Trophoblast cell (in vitro differentiated cells and primary cell): ENCODE data around the gene EPS8L1.

Experiments
- DNase-seq, 2 donors: peaks; one replicate each; pipeline ENCODE4 v3.0.0-alpha.2; 2016
- H2AFZ ChIP-seq: 2 replicates; pipeline ENCODE4 v1.6.1; 2013; ENCODE audit warnings: low read length, moderate library complexity, mild to moderate bottlenecking; ENCODE audit not compliant: insufficient read depth, poor library complexity
- H2AK5ac ChIP-seq: 2 replicates; pipeline ENCODE4 v1.6.1; 2013; ENCODE audit warnings: mild to moderate bottlenecking, low read length
- H2BK120ac ChIP-seq: 2 replicates; pipeline ENCODE4 v1.6.1; 2013; ENCODE audit warnings: low read length, mild to moderate bottlenecking, moderate library complexity; ENCODE audit not compliant: insufficient read depth, poor library complexity
- H2BK12ac ChIP-seq: 2 replicates; pipeline ENCODE4 v1.6.1; 2013; ENCODE audit warnings: mild to moderate bottlenecking, low read length, moderate library complexity
- H2BK5ac ChIP-seq: 2 replicates; pipeline ENCODE4 v1.6.1; 2013; ENCODE audit warnings: low read length, low read depth, moderate library complexity, mild to moderate bottlenecking; ENCODE audit not compliant: poor library complexity
- H3K14ac ChIP-seq: 2 replicates; pipeline ENCODE4 v1.6.1; 2013; ENCODE audit warnings: mild to moderate bottlenecking, low read length
- H3K18ac ChIP-seq: 2 replicates; pipeline ENCODE4 v1.6.1; 2013; ENCODE audit warnings: mild to moderate bottlenecking, low read length
- H3K23ac ChIP-seq: 2 replicates; pipeline ENCODE4 v1.6.1; 2013; ENCODE audit warnings: low read length
- H3K27ac ChIP-seq: 2 replicates; pipeline ENCODE4 v1.5.1; 2013; ENCODE audit warnings: low read depth, mild to moderate bottlenecking, inconsistent platforms, low read length, moderate library complexity
- H3K27me3 ChIP-seq: 2 replicates; pipeline ENCODE4 v1.6.1; 2013; ENCODE audit warnings: inconsistent platforms, mild to moderate bottlenecking, low read length, moderate library complexity; ENCODE audit not compliant: insufficient read depth
- H3K36me3 ChIP-seq, 2 experiments: 1 replicate in 1 of 2; 2 replicates in 1 of 2; pipeline ENCODE4 v1.6.1; 2013; ENCODE audit warnings: low read length in 2 of 2, mild to moderate bottlenecking in 2 of 2, moderate library complexity in 1 of 2; ENCODE audit not compliant: insufficient read depth in 2 of 2, control insufficient read depth in 1 of 2
- H3K4ac ChIP-seq: 2 replicates; pipeline ENCODE4 v1.6.1; 2013; ENCODE audit warnings: low read depth, mild to moderate bottlenecking, low read length, moderate library complexity
- H3K4me1 ChIP-seq, 2 experiments: 1 replicate in 1 of 2; 2 replicates in 1 of 2; pipeline ENCODE4 v1.6.1; 2013; ENCODE audit warnings: low read length in 2 of 2, mild to moderate bottlenecking in 2 of 2, moderate library complexity in 1 of 2; ENCODE audit not compliant: insufficient read depth in 2 of 2, control insufficient read depth in 1 of 2
- H3K4me2 ChIP-seq: 2 replicates; pipeline ENCODE4 v1.6.1; 2013; ENCODE audit warnings: inconsistent platforms, mild to moderate bottlenecking, low read length, moderate library complexity
- H3K4me3 ChIP-seq: 2 replicates; pipeline ENCODE4 v1.5.1; 2013; ENCODE audit warnings: mild to moderate bottlenecking, low read depth, low read length, inconsistent platforms
- H3K79me1 ChIP-seq: one replicate; pipeline ENCODE4 v1.6.1; 2013; ENCODE audit warnings: low read length
- H3K79me2 ChIP-seq: 2 replicates; pipeline ENCODE4 v1.6.1; 2013; ENCODE audit warnings: low read length, mild to moderate bottlenecking; ENCODE audit not compliant: control insufficient read depth, insufficient read depth, poor library complexity
- H3K9ac ChIP-seq: 2 replicates; pipeline ENCODE4 v1.6.1; 2013; ENCODE audit warnings: mild to moderate bottlenecking, low read length
- H3K9me3 ChIP-seq: 2 replicates; pipeline ENCODE4 v1.6.1; 2013; ENCODE audit warnings: low read depth, mild to moderate bottlenecking, control low read depth, inconsistent platforms, low read length; ENCODE audit not compliant: insufficient read depth
- H4K12ac ChIP-seq: 2 replicates; pipeline ENCODE4 v1.6.1; 2013; ENCODE audit warnings: low read depth, mild to moderate bottlenecking, low read length, moderate library complexity
- H4K8ac ChIP-seq: 2 replicates; pipeline ENCODE4 v1.6.1; 2013; ENCODE audit warnings: low read depth, mild to moderate bottlenecking, low read length, moderate library complexity
- H4K91ac ChIP-seq: one replicate; pipeline ENCODE4 v1.6.1; 2013; ENCODE audit warnings: low read depth, mild to moderate bottlenecking, low read length, moderate library complexity
- WGBS: extraction: QIAGEN DNeasy Blood & Tissue Kit; methylation state at CpG from one replicate; pipeline ENCODE4 v1.1.7; 2013; ENCODE audit warnings: missing lambda C conversion rate; ENCODE audit not compliant: insufficient read length, insufficient coverage; ENCODE audit errors: extremely low coverage; 5-methylcytosine and 5-hydroxymethylcytosine counted together

EPS8L1 gene

GRCh38 chr19:55091126-55091910 lies 15.6 kb downstream of the EPS8L1 start:
- Histone ChIP-seq H3K9me3 (no peaks in the 10 kb centered on the region), H2AFZ (no peak overlapping the region), H2BK120ac (no peak overlapping the region), H3K27ac (no peak overlapping the region), H3K36me3 (peaks cover 54 to 60% of the 10 kb centered on the region in 2 experiments), H2BK5ac (no peak overlapping the region), H3K4me1 (peaks cover 8 to 10% of the 10 kb centered on the region in 2 experiments), H3K18ac (no peak overlapping the region), H4K91ac (no peak overlapping the region), H4K8ac (no peak overlapping the region), H2AK5ac (no peak overlapping the region), H3K79me2 (no peaks in the 10 kb centered on the region), H3K9ac (no peak overlapping the region), H3K79me1 (no peaks in the 10 kb centered on the region), H2BK12ac (no peak overlapping the region), H3K4me2 (no peak overlapping the region), H4K12ac (no peak overlapping the region), H3K4me3 (no peak overlapping the region), H3K14ac (no peak overlapping the region), H3K23ac (no peak overlapping the region), H3K27me3 (no peaks in the 10 kb centered on the region), H3K4ac (no peak overlapping the region)
- DNase-seq, result no peak
- no CpG with 5 or more reads among the region's 32 CpGs for WGBS

DNA sequence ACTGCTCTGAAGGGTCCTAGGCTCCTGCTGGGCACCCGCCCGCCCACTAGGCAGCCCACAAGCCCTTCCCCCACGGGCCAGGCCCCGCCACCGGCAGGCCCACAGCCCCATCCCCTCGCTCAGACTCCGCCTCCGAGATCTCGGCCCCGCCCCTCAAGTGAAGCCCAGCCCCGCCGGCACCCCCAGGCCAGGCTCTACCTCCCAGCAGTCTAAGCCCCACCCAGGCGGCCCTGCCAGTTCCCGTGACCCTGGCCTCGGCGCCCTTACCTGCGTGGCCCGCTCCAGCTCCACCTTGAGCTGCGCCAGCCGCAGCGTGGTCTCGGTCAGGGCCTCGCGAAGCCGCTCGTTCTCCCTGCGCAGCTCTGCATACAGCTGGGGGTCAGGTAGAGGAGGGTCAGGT lies 16.3 kb downstream of the EPS8L1 start:
- H3K27ac ChIP-seq, result no peak overlapping the region
- H2BK120ac ChIP-seq, result no peak overlapping the region
- H3K4me1 ChIP-seq, result peaks cover 8 to 10% of the 10 kb centered on the region in 2 experiments
- no peak overlapping the region for H2AFZ ChIP-seq
- no peak overlapping the region for H4K12ac ChIP-seq
- H3K79me1 ChIP-seq, result no peaks in the 10 kb centered on the region
- no peak overlapping the region for H3K14ac ChIP-seq
- H4K8ac ChIP-seq, result no peak overlapping the region
- H3K9me3 ChIP-seq, result no peaks in the 10 kb centered on the region
- no peaks in the 10 kb centered on the region for H3K79me2 ChIP-seq
- no peak overlapping the region for H3K9ac ChIP-seq
- no peak overlapping the region for H2BK12ac ChIP-seq
- no peak for DNase-seq
- no peak overlapping the region for H3K18ac ChIP-seq
- no peak overlapping the region for H4K91ac ChIP-seq
- WGBS, result no CpG with 5 or more reads among the region's 27 CpGs
- no peak overlapping the region for H2BK5ac ChIP-seq
- no peaks in the 10 kb centered on the region for H3K27me3 ChIP-seq
- peaks cover 54 to 56% of the 10 kb centered on the region in 2 experiments for H3K36me3 ChIP-seq
- no peak overlapping the region for H3K4ac ChIP-seq
- no peak overlapping the region for H2AK5ac ChIP-seq
- H3K4me2 ChIP-seq, result no peak overlapping the region
- no peak overlapping the region for H3K23ac ChIP-seq
- H3K4me3 ChIP-seq, result no peak overlapping the region

DNA sequence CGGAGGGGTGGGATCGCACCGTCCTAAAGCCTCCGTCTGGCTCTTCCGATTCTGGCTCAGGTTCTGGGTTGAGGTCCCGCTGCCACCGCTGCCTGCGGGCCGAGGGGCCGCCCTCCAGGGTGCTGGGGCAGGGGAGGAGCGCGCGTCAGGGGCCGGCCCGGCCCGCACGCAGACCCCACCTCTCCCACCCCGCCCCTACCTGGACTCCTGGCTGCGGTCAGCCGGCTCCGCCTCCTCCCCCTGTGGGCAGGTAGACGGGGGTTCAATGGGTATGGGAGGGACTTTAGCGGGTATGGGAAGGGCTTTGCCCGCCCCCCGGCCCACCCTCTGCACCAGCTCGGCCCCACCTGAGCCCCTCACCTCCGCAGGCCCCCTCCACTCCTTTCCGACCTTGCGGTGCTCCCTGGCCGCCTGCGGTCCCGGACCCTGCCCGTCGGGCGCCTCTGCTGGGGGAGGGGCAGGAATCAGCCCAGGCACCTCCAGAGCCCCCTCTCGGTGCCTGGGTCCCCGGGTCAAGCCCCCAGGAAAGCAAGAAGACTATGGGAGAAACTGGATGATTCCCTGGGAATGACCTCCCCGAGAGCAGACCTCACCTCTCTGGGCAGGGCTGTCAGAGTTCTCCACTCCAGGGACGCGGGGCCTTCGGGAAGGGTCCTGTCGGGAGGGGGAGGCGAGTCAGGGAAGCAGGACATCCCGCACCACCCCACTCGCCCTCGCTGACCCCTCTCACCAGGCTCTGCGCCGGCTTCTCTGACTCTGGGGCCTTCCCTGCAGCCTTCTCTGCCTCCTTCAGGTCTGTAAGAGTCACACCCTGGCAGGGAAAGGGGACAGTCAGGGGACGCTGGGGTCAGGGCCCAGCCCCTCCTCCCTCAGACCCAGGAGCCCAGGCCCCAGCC lies 17.0 kb downstream of the EPS8L1 start:
- H3K4me3 ChIP-seq, result no peak overlapping the region
- H3K14ac ChIP-seq, result no peak overlapping the region
- peaks cover 51 to 54% of the 10 kb centered on the region in 2 experiments for H3K36me3 ChIP-seq
- no peak overlapping the region for H3K9ac ChIP-seq
- no peak overlapping the region for H3K4ac ChIP-seq
- H3K27ac ChIP-seq, result no peak overlapping the region
- peaks cover 2 to 4% of the 10 kb centered on the region in 2 experiments for H3K4me1 ChIP-seq
- no peaks in the 10 kb centered on the region for H3K79me2 ChIP-seq
- no peak overlapping the region for H2BK5ac ChIP-seq
- no peak overlapping the region for H4K12ac ChIP-seq
- no peak overlapping the region for H2AFZ ChIP-seq
- H3K23ac ChIP-seq, result no peak overlapping the region
- H4K8ac ChIP-seq, result no peak overlapping the region
- H3K79me1 ChIP-seq, result no peaks in the 10 kb centered on the region
- no peak for DNase-seq
- H3K9me3 ChIP-seq, result no peaks in the 10 kb centered on the region
- no CpG with 5 or more reads among the region's 49 CpGs for WGBS
- no peak overlapping the region for H2BK120ac ChIP-seq
- no peak overlapping the region for H2AK5ac ChIP-seq
- no peaks in the 10 kb centered on the region for H3K27me3 ChIP-seq
- no peak overlapping the region for H3K18ac ChIP-seq
- H3K4me2 ChIP-seq, result no peak overlapping the region
- H4K91ac ChIP-seq, result no peak overlapping the region
- no peak overlapping the region for H2BK12ac ChIP-seq

- Histone ChIP-seq H3K27me3 (no peaks in the 10 kb centered on the region), H3K23ac (no peak overlapping the region), H2BK12ac (no peak overlapping the region), H3K4me1 (peaks cover 0 to 2% of the 10 kb centered on the region in 2 experiments), H2BK5ac (no peak overlapping the region), H4K8ac (no peak overlapping the region), H3K79me2 (no peaks in the 10 kb centered on the region), H3K18ac (no peak overlapping the region), H3K14ac (no peak overlapping the region), H4K12ac (no peak overlapping the region), H3K4ac (no peak overlapping the region), H2AK5ac (no peak overlapping the region), H3K9me3 (no peaks in the 10 kb centered on the region), H3K4me2 (no peak overlapping the region), H3K4me3 (no peak overlapping the region), H3K36me3 (peaks cover 57% of the 10 kb centered on the region in 2 experiments), H4K91ac (no peak overlapping the region), H3K9ac (no peak overlapping the region), H2AFZ (no peak overlapping the region), H2BK120ac (no peak overlapping the region), H3K79me1 (no peaks in the 10 kb centered on the region), H3K27ac (no peak overlapping the region)
- WGBS, result no CpG with 5 or more reads among the region's 32 CpGs
- no peak for DNase-seq
Measured at GRCh38 chr19:55094456-55095259, 19.0 kb downstream of the EPS8L1 start.
